ENCODE results near the gene RUNX2.

- TF ChIP-seq CTCF (IDR thresholded peaks at IDR 0.05), result no peak
- TF ChIP-seq POLR2A (IDR thresholded peaks at IDR 0.05), result no peak
Measured at GRCh38 chr6:45574014-45574461, 245.9 kb downstream of the RUNX2 start.

All from esophagus squamous epithelium (tissue), 4 donors.